Activated CD8-positive, alpha-beta T cell treated with anti-CD3 and anti-CD28 coated beads for 36 hours (primary cell): ENCODE data around the gene HENMT1. TPM values are rescaled to one million over a fixed set of nuclear protein-coding genes. Genes with fewer than 3 reads are reported as not detected.
A peak's percentile ranks its signal among the peaks of the same experiment; 100 is the strongest.
"Not testable (repeated sequence)": the region's sequence is repeated elsewhere in the genome, so short reads cannot be mapped to it uniquely, and the experiment has no call there.

Experiments
- ATAC-seq: fragments of 200-7000 bp; cut with Tn5 transposase; one replicate; pipeline ENCODE4 v1.10.0; 2021; ENCODE audit warnings: mild to moderate bottlenecking, moderate library complexity
- CTCF ChIA-PET: fragments of 350-600 bp; sonication (Branson Sonifier 250); formaldehyde crosslinking; loops from one replicate; lab custom pipeline; 2021; ENCODE audit warnings: antibody characterized with exemption; lab: Charles Lee
- POLR2A ChIA-PET: fragments of 350-600 bp; sonication (Branson Sonifier 250); formaldehyde crosslinking; loops from one replicate; lab custom pipeline; 2021; ENCODE audit warnings: antibody characterized with exemption; lab: Charles Lee
- DNase-seq: peaks from one replicate; pipeline ENCODE4 v3.0.0-alpha.2; 2020
- H3K27ac Mint-ChIP-seq: one replicate; pipeline ENCODE4 v1.8.0; 2021; ENCODE audit warnings: mild to moderate bottlenecking, mixed read lengths
- H3K27me3 Mint-ChIP-seq: one replicate; pipeline ENCODE4 v1.8.0; 2021; ENCODE audit warnings: mixed read lengths
- H3K36me3 Mint-ChIP-seq: one replicate; pipeline ENCODE4 v1.8.0; 2021; ENCODE audit warnings: low read depth, mixed read lengths
- H3K4me1 Mint-ChIP-seq: one replicate; pipeline ENCODE4 v1.8.0; 2021; ENCODE audit warnings: low read depth, mixed read lengths
- H3K4me3 Mint-ChIP-seq: one replicate; pipeline ENCODE4 v1.8.0; 2021; ENCODE audit warnings: mild to moderate bottlenecking, moderate library complexity, mixed read lengths
- H3K9me3 Mint-ChIP-seq: one replicate; pipeline ENCODE4 v1.8.0; 2021; ENCODE audit warnings: mixed read lengths
- CTCF ChIP-seq: fragments of 200-600 bp; IDR thresholded peaks from one replicate; pipeline ENCODE4 v1.8.0; 2022; ENCODE audit warnings: antibody characterized with exemption, mild to moderate bottlenecking
- intact Hi-C: fragments of 100-400 bp; cut with micrococcal nuclease; formaldehyde crosslinking; loops from one replicate; pipeline ENCODE4 v1.10.0; 2022
- total RNA-seq, 2 experiments: library from RNA; stranded (reverse); gene quantifications; one replicate each; pipeline ENCODE4 v1.2.3, GENCODE V29; 2021

HENMT1 gene
- total RNA-seq, 2 experiments from 2014 or later = 25.3 to 27.1 TPM

DNA sequence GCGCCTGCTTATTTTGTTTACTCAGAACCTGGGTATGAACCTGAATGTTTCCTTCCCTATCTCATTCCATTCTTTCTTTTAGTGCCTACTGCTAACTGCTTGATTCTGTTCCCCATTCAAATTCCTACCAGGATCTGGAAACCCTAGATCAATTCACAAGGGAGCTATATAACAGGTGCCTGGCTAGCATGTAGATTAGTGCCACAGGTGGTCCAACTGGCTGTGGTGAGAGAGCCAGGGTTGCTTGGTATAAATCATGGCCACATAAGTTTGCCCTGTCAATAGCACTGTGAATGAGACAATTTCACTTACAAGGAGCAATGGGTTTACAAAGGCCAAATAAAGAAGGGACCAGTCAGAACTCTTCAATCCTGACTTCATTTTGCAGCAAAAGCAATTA is 24.6 kb upstream of the HENMT1 start:
- DNase-seq (no peak), ATAC-seq (no peak)
- peaks cover 7% of the 10 kb centered on the region for H3K4me1 Mint-ChIP-seq
- no peak overlapping the region for H3K4me3 Mint-ChIP-seq
- no peak for TF ChIP-seq CTCF
- peaks cover 1% of the 10 kb centered on the region for H3K36me3 Mint-ChIP-seq
- no peaks in the 10 kb centered on the region for H3K9me3 Mint-ChIP-seq
- no peaks in the 10 kb centered on the region for H3K27me3 Mint-ChIP-seq
- ChIA-PET CTCF (interaction anchor here (0.8 kb wide), 1 partner anchor 218 kb away, joined by 3 read pairs; no protein-coding TSS in a partner anchor), POLR2A (no interaction called here)
- H3K27ac Mint-ChIP-seq = no peak overlapping the region
- intact Hi-C loops = no loop called here

GRCh38 chr1:108681701-108682100 is 20.8 kb upstream of the HENMT1 start:
- DNase-seq, H3K27me3 Mint-ChIP-seq, ATAC-seq, H3K4me3 Mint-ChIP-seq, H3K9me3 Mint-ChIP-seq, H3K36me3 Mint-ChIP-seq, H3K27ac Mint-ChIP-seq, intact Hi-C loops: not testable (repeated sequence)
- POLR2A ChIA-PET = interaction anchor here (0.6 to 2.0 kb wide), 7 partner anchors 10 to 104 kb away, joined by 3 to 20 read pairs (median 4); partner anchors contain the start of genes HENMT1 and PRPF38B
- CTCF ChIA-PET = interaction anchor here (1.5 to 1.8 kb wide), 2 partner anchors 11 to 119 kb away, joined by 3 to 7 read pairs; partner anchors contain the start of gene PRPF38B
- peaks cover 11% of the 10 kb centered on the region for H3K4me1 Mint-ChIP-seq

DNA sequence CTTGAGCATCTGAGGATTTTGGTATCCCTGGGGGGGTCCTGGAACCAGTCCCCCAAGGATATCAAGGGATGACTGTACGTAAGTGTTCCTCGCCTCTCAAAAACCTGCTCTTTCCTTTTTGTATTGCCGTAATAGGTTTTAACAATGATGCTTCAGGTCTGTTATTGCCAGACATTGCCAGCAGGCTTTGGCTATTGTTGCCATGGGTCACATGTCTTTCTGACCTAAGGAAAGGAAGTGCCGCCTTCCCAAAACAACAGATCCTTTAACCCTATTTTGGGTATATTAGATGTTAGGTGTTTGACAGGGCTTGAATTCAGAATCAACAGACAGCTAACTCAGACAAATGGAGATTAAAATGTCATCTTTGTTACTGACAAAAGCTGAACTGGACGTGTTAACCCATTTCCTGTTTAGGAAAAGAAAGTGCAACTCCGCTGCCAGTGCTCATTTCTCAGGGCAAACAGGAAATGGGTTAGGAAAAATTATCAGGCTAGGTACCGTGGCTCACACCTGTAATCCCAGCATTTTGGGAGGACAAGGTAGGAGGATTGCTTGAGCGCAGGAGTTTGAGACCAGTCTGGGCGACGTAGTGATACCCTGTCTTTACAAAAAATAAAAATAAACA is 18.8 kb upstream of the HENMT1 start:
- no peaks in the 10 kb centered on the region for H3K36me3 Mint-ChIP-seq
- DNase-seq = no peak
- H3K9me3 Mint-ChIP-seq = no peaks in the 10 kb centered on the region
- H3K4me1 Mint-ChIP-seq = peaks cover 11% of the 10 kb centered on the region
- no peaks in the 10 kb centered on the region for H3K27me3 Mint-ChIP-seq
- TF ChIP-seq CTCF = no peak
- CTCF ChIA-PET = interaction anchor here (1.1 to 1.8 kb wide), 2 partner anchors 11 to 29 kb away, joined by 3 to 4 read pairs; no protein-coding TSS in a partner anchor
- H3K27ac Mint-ChIP-seq = peak overlapping the region; percentile 63
- POLR2A ChIA-PET = interaction anchor here (0.7 to 3.4 kb wide), 5 partner anchors 12 to 66 kb away, joined by 3 to 17 read pairs (median 3); partner anchors contain the start of genes HENMT1 and PRPF38B
- intact Hi-C loops = no loop called here
- peak overlapping the region; percentile 34 for H3K4me3 Mint-ChIP-seq
- ATAC-seq = peak; percentile 37

DNA sequence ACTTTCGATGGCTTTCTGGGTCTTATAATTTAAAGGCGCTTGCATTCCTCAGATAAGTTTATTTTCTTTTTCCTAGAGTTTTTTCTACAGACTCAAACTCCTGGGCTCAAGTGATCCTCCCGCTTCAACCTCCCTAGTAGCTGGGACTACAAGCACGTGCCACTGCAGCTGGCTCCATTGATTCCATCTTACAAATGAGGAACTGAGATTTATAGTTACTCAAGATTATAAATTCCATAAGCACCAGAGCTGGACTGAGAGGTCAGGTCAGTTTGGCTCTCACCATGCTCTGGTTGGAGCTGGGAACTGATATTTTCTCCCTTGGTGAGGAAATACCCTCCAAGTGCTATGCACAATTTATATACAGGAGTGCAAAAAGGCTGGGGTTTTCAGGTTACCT is 17.8 kb upstream of the HENMT1 start:
- no peaks in the 10 kb centered on the region for H3K27me3 Mint-ChIP-seq
- ChIA-PET POLR2A (interaction anchor here (3.4 kb wide), 1 partner anchor 13 kb away, joined by 17 read pairs; the partner anchor contains the start of gene PRPF38B), CTCF (interaction anchor here (1.8 kb wide), 2 partner anchors 17 to 30 kb away, joined by 4 read pairs; partner anchors contain the start of gene HENMT1)
- H3K4me3 Mint-ChIP-seq = no peak overlapping the region
- no peak overlapping the region for H3K27ac Mint-ChIP-seq
- peaks cover 11% of the 10 kb centered on the region for H3K4me1 Mint-ChIP-seq
- ATAC-seq (no peak), DNase-seq (no peak)
- TF ChIP-seq CTCF = no peak
- no peaks in the 10 kb centered on the region for H3K9me3 Mint-ChIP-seq
- H3K36me3 Mint-ChIP-seq = no peaks in the 10 kb centered on the region
- intact Hi-C loops = no loop called here

- DNase-seq = no peak
- TF ChIP-seq CTCF = no peak
- Mint-ChIP-seq H3K27me3 (no peaks in the 10 kb centered on the region), H3K4me3 (no peak overlapping the region), H3K4me1 (peaks cover 19% of the 10 kb centered on the region), H3K27ac (no peak overlapping the region), H3K9me3 (no peaks in the 10 kb centered on the region), H3K36me3 (no peaks in the 10 kb centered on the region)
- intact Hi-C loops = no loop called here
- CTCF ChIA-PET = interaction anchor here (1.6 kb wide), 1 partner anchor 10 kb away, joined by 4 read pairs; no protein-coding TSS in a partner anchor
- ATAC-seq = no peak
- POLR2A ChIA-PET = interaction anchor here (2.4 kb wide), 1 partner anchor 21 kb away, joined by 14 read pairs; the partner anchor contains the start of gene PRPF38B
These were observed 10.2 kb upstream of the HENMT1 start for GRCh38 chr1:108671143-108671542.
